ENCODE data around the gene NAT9.
A peak's percentile ranks its signal among the peaks of the same experiment; 100 is the strongest.

NAT9 gene

DNA sequence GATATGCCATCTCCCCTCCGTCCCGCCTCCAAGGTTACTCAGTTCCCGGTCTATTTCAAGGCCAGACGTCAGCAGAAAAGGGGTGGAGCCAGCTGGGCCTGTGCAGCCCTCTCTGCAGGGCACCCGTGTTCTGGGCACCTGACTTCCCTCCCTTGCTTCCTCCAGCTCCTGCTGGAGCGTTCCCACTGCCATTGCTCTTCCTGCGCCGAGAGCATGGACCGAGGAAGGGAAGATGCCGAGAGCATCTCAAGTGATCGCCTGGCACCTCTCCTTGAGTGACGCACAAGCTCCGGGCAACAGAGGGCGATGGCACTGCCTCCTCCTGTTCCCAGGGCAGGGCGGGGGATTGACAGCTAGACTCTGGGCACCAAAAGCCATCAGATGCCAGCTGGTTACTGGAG, 29.4 kb upstream of the NAT9 start:
- DNase-seq (ENCODE audit: low read depth) = no peak

- DNase-seq (ENCODE audit: low read depth) = no peak
Measured at GRCh38 chr17:74804683-74805082, 28.5 kb upstream of the NAT9 start.

- no peak for DNase-seq (ENCODE audit: low read depth)
Measured at GRCh38 chr17:74803971-74804370, 27.8 kb upstream of the NAT9 start.

- no peak for DNase-seq (ENCODE audit: low read depth)
Measured at GRCh38 chr17:74803388-74803930, 27.3 kb upstream of the NAT9 start.

- no peak for DNase-seq (ENCODE audit: low read depth)
Measured at GRCh38 chr17:74801896-74802295, 25.8 kb upstream of the NAT9 start.

DNA sequence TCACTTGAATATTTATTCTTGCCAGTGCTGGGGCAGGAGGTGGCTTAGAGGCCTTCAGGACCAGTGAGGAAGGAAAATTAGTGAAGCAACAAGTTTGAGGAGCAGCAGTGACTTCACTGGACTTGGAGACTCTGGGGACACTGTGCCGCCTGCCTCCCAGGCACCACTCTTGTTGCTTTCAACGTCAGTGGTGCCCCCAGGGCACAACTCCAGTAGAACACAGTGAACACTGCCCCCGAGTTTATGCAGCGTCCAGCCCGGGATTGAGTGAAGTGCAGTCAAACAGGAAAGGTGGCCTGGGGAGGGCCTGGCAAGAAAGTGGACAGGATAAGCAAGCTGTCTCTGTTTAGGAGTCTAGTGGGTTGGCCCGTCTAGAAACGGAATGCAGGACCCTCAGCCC, 24.4 kb upstream of the NAT9 start:
- no peak for DNase-seq (ENCODE audit: low read depth)

GRCh38 chr17:74799097-74799496, 23.0 kb upstream of the NAT9 start:
- no peak for DNase-seq (ENCODE audit: low read depth)

GRCh38 chr17:74798239-74798707, 22.1 kb upstream of the NAT9 start:
- DNase-seq (ENCODE audit: low read depth) = peak; percentile 37

DNA sequence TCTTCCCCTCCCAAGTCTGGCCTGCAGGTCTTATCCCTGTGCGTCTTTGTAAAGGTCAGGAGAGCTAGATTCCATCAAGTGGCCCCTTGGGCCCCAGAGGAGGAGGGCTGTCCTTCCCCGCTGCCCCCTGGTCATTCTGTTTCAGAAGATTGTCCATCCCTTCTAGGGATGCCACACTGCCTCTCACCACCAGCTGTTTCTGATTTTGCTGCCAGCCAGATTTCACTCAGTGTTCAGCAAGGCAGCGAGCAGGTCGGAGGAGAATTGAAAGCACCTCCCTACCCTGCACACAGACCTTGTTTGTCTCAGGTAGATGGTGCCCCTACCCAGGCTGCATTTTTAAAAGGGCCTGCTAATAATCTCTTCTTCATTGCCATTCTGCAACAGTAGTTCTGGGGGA, 21.7 kb upstream of the NAT9 start:
- no peak for DNase-seq (ENCODE audit: low read depth)

DNA sequence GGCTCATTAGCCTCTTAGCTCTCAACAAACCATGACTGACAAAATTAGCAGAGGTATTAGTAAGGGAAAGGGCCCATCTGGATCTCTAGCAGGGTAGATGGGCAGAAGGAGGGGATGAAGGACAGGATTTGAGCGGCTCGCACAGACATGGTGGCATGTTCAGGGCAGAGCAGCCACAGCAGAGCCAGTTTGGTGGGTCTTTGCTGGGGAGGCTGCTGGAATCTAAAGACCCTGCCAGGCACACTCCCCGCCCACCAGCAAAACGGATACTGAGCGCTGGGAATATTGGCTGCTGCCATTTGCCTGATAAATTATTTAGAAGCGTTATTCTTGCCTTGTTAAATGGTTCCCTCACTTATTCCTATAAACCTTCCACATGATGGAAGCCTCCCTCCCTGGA, 20.7 kb upstream of the NAT9 start:
- DNase-seq (ENCODE audit: low read depth) = no peak

- no peak for DNase-seq (ENCODE audit: low read depth)
Measured at GRCh38 chr17:74796211-74796610, 20.1 kb upstream of the NAT9 start.

GRCh38 chr17:74795327-74796020, 19.3 kb upstream of the NAT9 start:
- no peak for DNase-seq (ENCODE audit: low read depth)

DNA sequence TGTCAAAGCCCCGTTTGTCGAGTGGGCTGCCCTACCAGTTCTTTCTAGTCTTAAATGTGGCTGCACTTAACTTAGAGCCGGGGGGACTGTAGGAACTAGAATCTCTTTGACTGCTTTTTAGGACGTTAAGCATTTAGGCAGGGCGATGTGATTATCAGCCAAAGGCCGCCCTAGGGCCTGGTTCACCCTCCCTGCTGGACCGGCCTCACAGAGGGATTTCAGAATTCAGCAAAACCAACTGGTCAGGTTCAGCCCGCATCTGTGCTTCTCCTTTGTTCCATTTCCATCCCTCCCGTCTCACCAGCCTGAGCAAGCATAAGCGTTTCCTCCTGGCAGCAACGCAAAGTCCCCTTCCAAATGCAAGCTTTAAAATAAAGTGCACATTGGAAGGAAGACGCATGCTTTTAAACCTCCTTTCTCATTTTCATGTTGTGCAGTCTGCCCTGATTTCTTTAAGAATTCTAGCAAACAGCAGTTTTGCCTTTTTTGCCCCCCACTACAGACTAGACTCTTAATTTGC, 16.5 kb upstream of the NAT9 start:
- DNase-seq (ENCODE audit: low read depth) = no peak

GRCh38 chr17:74790161-74791058, 14.3 kb upstream of the NAT9 start:
- DNase-seq (ENCODE audit: low read depth) = no peak

DNA sequence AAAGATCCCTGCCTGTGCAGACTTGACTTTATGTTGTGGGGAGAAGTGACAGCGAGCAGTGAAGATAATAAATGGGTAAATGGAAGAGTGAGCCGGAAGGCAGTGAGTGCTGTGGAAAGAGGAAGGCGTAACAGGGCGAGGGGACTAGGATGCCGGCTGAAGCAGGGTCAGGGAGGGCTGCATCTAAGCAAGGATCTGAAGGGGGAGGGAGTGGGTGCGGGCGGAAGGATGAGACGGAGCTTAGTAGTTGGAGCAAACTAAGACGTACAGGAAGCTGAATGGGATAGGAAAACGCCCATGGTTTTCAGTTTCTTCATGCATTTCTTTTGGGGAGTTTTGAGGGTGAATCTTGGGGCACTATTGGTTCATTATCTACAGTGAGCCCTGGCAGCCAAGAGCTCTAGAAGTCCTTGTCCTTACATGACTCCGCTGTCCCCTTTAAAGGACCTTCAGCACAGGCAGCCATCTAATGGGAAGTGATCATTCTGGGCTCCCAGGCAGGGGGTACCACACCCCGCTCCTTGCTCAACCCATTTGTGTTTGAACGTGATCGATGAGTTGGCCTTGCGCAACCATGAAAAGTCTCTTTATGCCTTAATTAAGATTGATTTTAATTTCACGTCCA, 10.4 kb upstream of the NAT9 start:
- DNase-seq (ENCODE audit: low read depth) = no peak

- no peak for DNase-seq (ENCODE audit: low read depth)
Measured at GRCh38 chr17:74785981-74786360, 9.8 kb upstream of the NAT9 start.

DNA sequence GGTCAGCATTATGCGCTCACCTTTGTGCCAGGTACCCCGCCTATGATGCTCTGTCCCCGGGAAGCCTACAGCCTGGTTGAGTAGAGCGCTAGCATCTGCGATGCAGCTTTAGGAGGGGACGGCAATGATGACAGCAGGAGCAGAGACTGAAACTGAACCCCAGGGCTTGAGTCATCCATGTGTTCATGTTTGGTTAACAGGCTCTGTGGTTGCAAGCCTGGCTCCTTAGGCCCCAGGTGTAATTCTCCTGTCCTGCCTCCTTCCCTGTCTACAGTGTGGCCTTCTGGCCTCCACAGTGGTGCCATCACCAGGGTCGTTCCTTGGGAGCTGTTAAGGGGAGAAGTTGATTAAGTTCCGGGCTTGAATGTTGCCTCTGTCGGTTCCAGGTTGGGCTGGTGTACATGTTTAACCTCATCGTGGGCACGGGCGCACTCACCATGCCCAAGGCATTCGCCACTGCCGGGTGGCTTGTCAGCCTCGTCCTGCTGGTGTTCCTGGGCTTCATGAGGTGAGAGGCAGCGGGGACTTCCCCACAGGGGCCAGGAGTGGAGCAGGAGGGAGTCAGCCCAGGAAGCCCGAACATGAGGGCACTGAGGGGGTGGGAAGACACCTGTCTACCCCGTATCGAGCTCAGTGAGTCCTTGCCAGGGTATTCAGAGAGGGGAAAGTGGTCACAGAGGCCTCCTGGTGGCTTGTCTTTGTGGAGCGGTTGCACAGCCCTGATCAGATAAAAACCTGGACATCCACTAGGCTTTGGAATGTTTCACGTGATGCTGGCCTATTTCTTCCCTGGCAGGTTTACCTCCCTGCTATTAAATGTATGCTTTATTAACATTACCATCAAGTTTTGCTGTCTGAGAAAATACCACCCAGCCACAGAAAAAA, 9.2 kb upstream of the NAT9 start:
- DNase-seq (ENCODE audit: low read depth) = no peak

- DNase-seq (ENCODE audit: low read depth) = no peak
Measured at GRCh38 chr17:74784125-74784810, 8.1 kb upstream of the NAT9 start.

DNA sequence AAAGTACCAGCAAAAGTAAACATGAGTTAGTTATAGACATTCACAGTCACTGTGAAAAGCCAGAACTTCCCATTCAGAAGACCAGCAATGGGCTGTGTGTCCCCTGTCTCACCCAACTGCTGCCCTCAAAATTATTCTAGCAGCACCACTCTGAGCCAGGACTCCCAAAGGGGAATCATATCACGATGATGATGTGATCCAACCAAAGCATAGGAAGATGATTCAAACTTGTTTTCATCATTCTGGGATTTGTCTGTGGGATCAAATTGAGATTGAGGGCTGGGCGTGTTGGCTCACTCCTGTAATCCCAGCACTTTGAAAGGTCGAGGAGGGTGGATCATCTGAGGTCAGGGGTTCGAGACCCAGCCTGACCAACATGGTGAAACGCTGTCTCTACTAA, 6.4 kb upstream of the NAT9 start:
- no peak for DNase-seq (ENCODE audit: low read depth)

GRCh38 chr17:74780443-74781238, 4.5 kb upstream of the NAT9 start:
- DNase-seq (ENCODE audit: low read depth) = no peak
